PC-9 (cell line): ENCODE results near the gene KCNT2. TPM values are rescaled to one million over a fixed set of nuclear protein-coding genes. Genes with fewer than 3 reads are reported as not detected.
A peak's percentile ranks its signal among the peaks of the same experiment; 100 is the strongest.

Experiments used
- BruUV-seq: library from RNA; stranded (reverse); fragments of 400-500 nt; replicated peaks from 2 replicates; lab custom pipeline; 2021; lab: Mats Ljungman, UMichigan
- CTCF ChIA-PET: fragments of 300-600 bp; sonication (Branson Sonifier 250); formaldehyde crosslinking; loops from one replicate; lab custom pipeline; 2022; ENCODE audit warnings: antibody characterized with exemption; lab: Charles Lee
- POLR2A ChIA-PET: fragments of 300-600 bp; sonication (Branson Sonifier 250); formaldehyde crosslinking; loops from one replicate; lab custom pipeline; 2022; ENCODE audit warnings: antibody characterized with exemption; ENCODE audit not compliant: unreplicated experiment; lab: Charles Lee
- DNase-seq, 2 experiments: peaks; one replicate each; pipeline versions ENCODE4 v3.0.0 to v3.0.0-alpha.2; 2015 to 2022; ENCODE audit warnings: mixed read lengths in 1 of 2
- H2AFZ ChIP-seq: fragments of 200-600 bp; sonication (generic); 2 replicates; pipeline ENCODE4 v1.8.1; 2017; ENCODE audit warnings: antibody characterized with exemption
- H3F3A ChIP-seq: fragments of 200-600 bp; sonication (generic); 2 replicates; pipeline ENCODE4 v1.8.1; 2017; ENCODE audit warnings: antibody characterized with exemption, mild to moderate bottlenecking, low read depth; ENCODE audit not compliant: insufficient read depth
- H3K27ac ChIP-seq: fragments of 200-600 bp; sonication (generic); 2 replicates; pipeline ENCODE4 v1.6.1; 2016; ENCODE audit warnings: mixed run types
- H3K27me3 ChIP-seq: fragments of 200-600 bp; sonication (generic); 2 replicates; pipeline ENCODE4 v1.6.1; 2016; ENCODE audit warnings: low read depth, mixed run types; ENCODE audit not compliant: insufficient read depth
- H3K36me3 ChIP-seq: fragments of 200-600 bp; sonication (generic); 2 replicates; pipeline ENCODE4 v1.6.1; 2016; ENCODE audit warnings: low read depth, mixed run types
- H3K4me1 ChIP-seq: fragments of 200-600 bp; sonication (generic); replicated peaks from 2 replicates; pipeline ENCODE4 v1.6.1; 2016; ENCODE audit warnings: mixed run types; ENCODE audit not compliant: insufficient read depth
- H3K4me2 ChIP-seq: fragments of 200-600 bp; sonication (generic); 2 replicates; pipeline ENCODE4 v1.6.1; 2017; ENCODE audit warnings: mixed run types
- H3K4me3 ChIP-seq: fragments of 200-600 bp; sonication (generic); 2 replicates; pipeline ENCODE4 v1.6.1; 2016; ENCODE audit warnings: mixed run types
- H3K79me2 ChIP-seq: fragments of 200-600 bp; sonication (generic); 2 replicates; pipeline ENCODE4 v1.6.1; 2017; ENCODE audit warnings: low read depth, mixed run types
- H3K9me2 ChIP-seq: fragments of 200-600 bp; sonication (generic); 2 replicates; pipeline ENCODE4 v1.8.1; 2017; ENCODE audit warnings: mild to moderate bottlenecking; ENCODE audit not compliant: insufficient read depth
- H3K9me3 ChIP-seq: fragments of 200-600 bp; sonication (generic); 2 replicates; pipeline ENCODE4 v1.8.1; 2016; ENCODE audit warnings: low read depth; ENCODE audit not compliant: insufficient read depth
- H4K20me1 ChIP-seq: fragments of 200-600 bp; sonication (generic); 2 replicates; pipeline ENCODE4 v1.8.1; 2017; ENCODE audit not compliant: insufficient read depth
- EZH2 ChIP-seq: fragments of 200-600 bp; sonication (generic); IDR thresholded peaks from 2 replicates; pipeline ENCODE4 v1.8.0; 2017; ENCODE audit warnings: antibody characterized with exemption, low read depth
- intact Hi-C: fragments of 100-400 bp; cut with micrococcal nuclease; formaldehyde crosslinking; loops from one replicate; pipeline ENCODE4 v1.10.0; 2022; ENCODE audit not compliant: unreplicated experiment
- microRNA-seq: library from miRNA; unstranded; fragments of <30 nt; microRNA quantifications from one replicate; pipeline ENCODE4 v1.2.0, GENCODE V29; 2021; ENCODE audit warnings: borderline number of aligned reads, borderline replicate concordance
- total RNA-seq: library from RNA; stranded (reverse); gene quantifications from 2 replicates; pipeline ENCODE4 v1.2.3, GENCODE V29; 2021
- TF ChIP-seq, protein P1 (sequence below): fragments of 200-600 bp; sonication (generic); conservative IDR thresholded peaks from 2 replicates; pipeline ENCODE4 v1.6.1; 2017; ENCODE audit warnings: mixed run types, antibody characterized with exemption, mild to moderate bottlenecking, moderate library complexity

The KCNT2 gene
- total RNA-seq, 1 experiment from 2014 or later: 0.90 TPM

DNA sequence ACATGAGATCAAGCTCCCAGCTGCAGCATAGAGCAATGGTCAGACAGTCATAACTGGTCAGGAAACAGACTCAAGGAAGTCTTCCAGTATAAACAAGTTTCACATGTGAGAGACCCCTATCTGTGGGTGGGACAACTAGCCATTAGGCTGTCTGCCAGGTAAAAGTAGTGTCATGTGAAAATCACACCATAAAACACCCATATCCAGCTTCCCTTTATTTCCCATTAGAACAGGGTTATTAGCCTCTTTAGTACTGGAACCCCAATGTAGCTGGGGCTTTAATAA is 426.7 kb downstream of the KCNT2 start:
- no peaks in the 10 kb centered on the region for H3F3A ChIP-seq
- H3K79me2 ChIP-seq: no peaks in the 10 kb centered on the region
- H4K20me1 ChIP-seq: no peaks in the 10 kb centered on the region
- no peak overlapping the region for H3K4me2 ChIP-seq
- ChIA-PET CTCF (no interaction called here), POLR2A (no interaction called here)
- DNase-seq: no peak
- H3K4me3 ChIP-seq: no peak overlapping the region
- H2AFZ ChIP-seq: peak overlapping the region; percentile 30; the same call in 1 of the 2 replicates
- no peak for TF ChIP-seq EZH2
- TF ChIP-seq, protein P1, sequence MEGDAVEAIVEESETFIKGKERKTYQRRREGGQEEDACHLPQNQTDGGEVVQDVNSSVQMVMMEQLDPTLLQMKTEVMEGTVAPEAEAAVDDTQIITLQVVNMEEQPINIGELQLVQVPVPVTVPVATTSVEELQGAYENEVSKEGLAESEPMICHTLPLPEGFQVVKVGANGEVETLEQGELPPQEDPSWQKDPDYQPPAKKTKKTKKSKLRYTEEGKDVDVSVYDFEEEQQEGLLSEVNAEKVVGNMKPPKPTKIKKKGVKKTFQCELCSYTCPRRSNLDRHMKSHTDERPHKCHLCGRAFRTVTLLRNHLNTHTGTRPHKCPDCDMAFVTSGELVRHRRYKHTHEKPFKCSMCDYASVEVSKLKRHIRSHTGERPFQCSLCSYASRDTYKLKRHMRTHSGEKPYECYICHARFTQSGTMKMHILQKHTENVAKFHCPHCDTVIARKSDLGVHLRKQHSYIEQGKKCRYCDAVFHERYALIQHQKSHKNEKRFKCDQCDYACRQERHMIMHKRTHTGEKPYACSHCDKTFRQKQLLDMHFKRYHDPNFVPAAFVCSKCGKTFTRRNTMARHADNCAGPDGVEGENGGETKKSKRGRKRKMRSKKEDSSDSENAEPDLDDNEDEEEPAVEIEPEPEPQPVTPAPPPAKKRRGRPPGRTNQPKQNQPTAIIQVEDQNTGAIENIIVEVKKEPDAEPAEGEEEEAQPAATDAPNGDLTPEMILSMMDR: no peak
- peaks cover 11% of the 10 kb centered on the region; the same call in 1 of the 2 replicates for H3K4me1 ChIP-seq
- H3K9me2 ChIP-seq: no peaks in the 10 kb centered on the region
- H3K9me3 ChIP-seq: 0 out of 2 replicates have a peak, but pooled peaks cover 5% of the 10 kb centered on the region
- H3K27me3 ChIP-seq: no peaks in the 10 kb centered on the region
- H3K36me3 ChIP-seq: no peaks in the 10 kb centered on the region
- BruUV-seq: no TSS peak
- H3K27ac ChIP-seq: peak overlapping the region; percentile 31; the same call in 1 of the 2 replicates
- intact Hi-C loops: no loop called here

DNA sequence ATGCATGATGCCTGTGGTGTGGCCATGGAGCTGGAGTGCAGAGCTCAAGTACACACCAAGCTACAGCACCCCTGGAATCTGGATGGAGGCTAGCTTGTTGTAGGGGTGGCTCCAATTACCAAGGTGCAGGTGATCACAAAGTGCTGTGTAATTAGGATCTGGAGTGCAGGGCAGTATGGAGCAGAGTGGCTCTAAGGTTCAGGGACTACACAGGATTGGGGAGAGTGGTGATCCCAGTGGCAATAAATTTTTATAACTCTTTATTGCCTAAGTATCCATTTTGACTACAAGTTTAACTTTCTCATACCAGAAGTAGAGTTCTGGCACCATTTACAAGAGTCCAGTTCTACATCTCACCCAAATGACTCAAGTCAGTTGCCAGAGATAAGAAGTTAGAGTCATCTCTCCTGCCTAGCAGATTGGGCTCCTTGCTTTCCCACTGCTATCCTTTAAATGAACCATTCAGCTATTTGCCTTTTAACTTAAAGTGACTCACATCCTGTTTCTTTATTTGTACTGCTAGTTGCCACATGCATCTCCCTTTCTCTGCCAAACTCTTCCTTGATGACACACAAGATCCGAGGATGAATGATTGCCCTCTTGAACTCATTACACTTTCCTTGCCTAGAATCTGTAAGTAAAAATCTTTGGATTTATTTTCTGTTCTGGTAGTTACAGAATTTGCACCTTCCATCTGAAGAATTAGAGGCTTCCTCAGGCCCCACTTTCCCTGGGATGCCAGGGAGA is 427.2 kb downstream of the KCNT2 start:
- CTCF ChIA-PET: no interaction called here
- no peak overlapping the region for H3K4me2 ChIP-seq
- H3K4me3 ChIP-seq: no peak overlapping the region
- intact Hi-C loops: no loop called here
- no peaks in the 10 kb centered on the region for H3K9me2 ChIP-seq
- no peaks in the 10 kb centered on the region for H3K36me3 ChIP-seq
- 0 out of 2 replicates have a peak, but pooled peaks cover 5% of the 10 kb centered on the region for H3K9me3 ChIP-seq
- no peaks in the 10 kb centered on the region for H4K20me1 ChIP-seq
- POLR2A ChIA-PET: no interaction called here
- H3F3A ChIP-seq: no peaks in the 10 kb centered on the region
- BruUV-seq: no TSS peak
- H3K79me2 ChIP-seq: no peaks in the 10 kb centered on the region
- TF ChIP-seq EZH2: no peak
- no peaks in the 10 kb centered on the region for H3K27me3 ChIP-seq
- H3K27ac ChIP-seq: peak overlapping the region; percentile 31; the same call in 1 of the 2 replicates
- H3K4me1 ChIP-seq: peaks cover 11% of the 10 kb centered on the region; the same call in 1 of the 2 replicates
- peak overlapping the region; percentile 30; the same call in 1 of the 2 replicates for H2AFZ ChIP-seq
- DNase-seq: peak; percentile 13 to 61

DNA sequence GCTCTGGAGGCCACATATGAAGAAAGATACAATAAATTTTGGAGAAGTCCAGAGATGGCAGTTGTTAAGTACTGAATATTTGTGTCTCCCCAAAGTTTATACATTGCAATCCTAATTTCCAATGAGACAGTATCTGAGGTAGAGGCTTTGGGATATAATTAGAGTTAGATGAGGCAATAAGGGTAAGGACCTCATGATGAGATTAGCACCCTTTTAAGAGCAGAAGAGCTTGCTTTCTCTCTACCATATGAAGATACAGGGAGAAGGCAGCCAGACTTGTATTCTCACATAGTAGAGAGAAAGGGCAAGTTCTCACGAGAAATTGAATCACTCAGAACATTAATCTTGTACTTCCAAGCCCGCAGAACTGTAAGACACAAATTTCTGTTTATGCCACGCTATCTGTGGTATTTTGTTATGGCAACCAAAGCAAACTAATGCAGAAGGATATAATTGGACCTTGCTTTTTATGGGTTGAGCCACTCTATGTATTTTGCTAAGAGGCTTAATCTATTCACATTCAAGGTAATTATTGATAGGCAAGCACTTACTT is 430.1 kb downstream of the KCNT2 start:
- ChIA-PET POLR2A (no interaction called here), CTCF (no interaction called here)
- Histone ChIP-seq H3K9me3 (0 out of 2 replicates have a peak, but pooled peaks cover 5% of the 10 kb centered on the region), H3K27me3 (no peaks in the 10 kb centered on the region), H3K4me3 (no peak overlapping the region), H3F3A (no peaks in the 10 kb centered on the region), H4K20me1 (no peaks in the 10 kb centered on the region), H2AFZ (no peak overlapping the region), H3K4me1 (peaks cover 11% of the 10 kb centered on the region; the same call in 1 of the 2 replicates), H3K79me2 (no peaks in the 10 kb centered on the region), H3K36me3 (no peaks in the 10 kb centered on the region), H3K27ac (no peak overlapping the region), H3K9me2 (no peaks in the 10 kb centered on the region), H3K4me2 (no peak overlapping the region)
- no TSS peak for BruUV-seq
- intact Hi-C loops: no loop called here
- DNase-seq: no peak
- TF ChIP-seq, protein P1: no peak
- no peak for TF ChIP-seq EZH2

Small RNAs within 50 kb of the gene (microRNA-seq; reads per million reads assigned to microRNA genes)
- gene MIR4735: not detected

Other genes with a start within 250 kb of the KCNT2 start
- gene CFH, start 43.6 kb upstream of the KCNT2 start, total RNA-seq: 3.8 and 4.0 TPM in 2 replicates
- 0.28 TPM in 1 of 2 replicates, not detected in the other for gene CFHR3, start 166.4 kb upstream of the KCNT2 start, total RNA-seq
- gene CFHR1, start 211.3 kb upstream of the KCNT2 start, total RNA-seq: 0.81 TPM in 1 of 2 replicates, not detected in the other